ENCODE results near the gene ZNF440. TPM values are rescaled to one million over a fixed set of nuclear protein-coding genes. Genes with fewer than 3 reads are reported as not detected.

ZNF440 gene
- total RNA-seq, 1 experiment from 2014 or later = 11.4 TPM

GRCh38 chr19:11881151-11881800 is 67.2 kb downstream of the ZNF440 start:
- no peak overlapping the region for H3K4me3 ChIP-seq (replicated peaks in 1 of 2; ENCODE audit: low read depth in 1 of 2, low read length in 2 of 2)
- CTCF ChIA-PET = interaction anchor here (1.3 kb wide), 1 partner anchor 108 kb away, joined by 4 read pairs; no protein-coding TSS in a partner anchor
- H3K4me1 ChIP-seq (ENCODE audit: control insufficient read depth in 1 of 2, insufficient read depth in 2 of 2, low read length in 2 of 2) = no peaks in the 10 kb centered on the region
- no peak overlapping the region for H3K9ac ChIP-seq (ENCODE audit: low read length)
- no peak overlapping the region for H3K27ac ChIP-seq (ENCODE audit: low read depth, low read length)
- DNase-seq (ENCODE audit: low read depth, low spot score) = peak; percentile 23
- RAD21 ChIA-PET (ENCODE audit: low non-redundant PET in 1 of 2, low total read pairs in 2 of 2, uncharacterized antibody in 2 of 2, unreplicated experiment in 2 of 2) = no interaction called here
- no TSS peak for BruUV-seq (replicated peaks)
- intact Hi-C loops (cut with micrococcal nuclease) = loop anchor here (1.0 kb wide), 2 partner anchors 108 to 260 kb away; no protein-coding TSS in a partner anchor
- no peaks in the 10 kb centered on the region for H3K27me3 ChIP-seq (ENCODE audit: insufficient read depth, low read length)
- TF ChIP-seq RAD21 (IDR thresholded peaks at IDR 0.05; ENCODE audit: low read depth) = peak; percentile 76
- TF ChIP-seq ZBTB33 (IDR thresholded peaks at IDR 0.05; ENCODE audit: extremely low read depth, insufficient replicate concordance, low read length) = no peak
- TF ChIP-seq CTCF (IDR thresholded peaks at IDR 0.05 in 2 of 3, conservative IDR thresholded peaks at IDR 0.05 in 1 of 3; ENCODE audit: borderline replicate concordance in 1 of 3, insufficient read depth in 1 of 3, low read depth in 2 of 3, low read length in 2 of 3) = peak; percentile 52 to 60 (median 58); a peak in 5 of 6 replicates
- POLR2A ChIA-PET = no interaction called here
- H3K36me3 ChIP-seq (ENCODE audit: control insufficient read depth in 1 of 2, insufficient read depth in 2 of 2, low read length in 2 of 2) = no peaks in the 10 kb centered on the region
- no peak overlapping the region for H2AFZ ChIP-seq (ENCODE audit: low read depth, low read length, poor library complexity, severe bottlenecking)
- peak; percentile 70 for ATAC-seq
- no peaks in the 10 kb centered on the region for H3K9me2 ChIP-seq (ENCODE audit: insufficient read depth)
- H3K9me3 ChIP-seq (ENCODE audit: control insufficient read depth in 1 of 2, insufficient read depth in 1 of 2, low read depth in 1 of 2, low read length in 2 of 2) = peaks cover 0 to 3% of the 10 kb centered on the region in 2 experiments; a peak in 2 of 4 replicates
- no peaks in the 10 kb centered on the region for H4K20me1 ChIP-seq (ENCODE audit: insufficient read depth)
- no peaks in the 10 kb centered on the region for H3K79me2 ChIP-seq (ENCODE audit: insufficient read depth, low read length)
- H3K4me2 ChIP-seq (ENCODE audit: low read length) = no peak overlapping the region
